ENCODE results near the gene ZNF438.

Gene ZNF438

GRCh38 chr10:30831426-30831825, 200.2 kb downstream of the ZNF438 start:
- TF ChIP-seq, protein P1, sequence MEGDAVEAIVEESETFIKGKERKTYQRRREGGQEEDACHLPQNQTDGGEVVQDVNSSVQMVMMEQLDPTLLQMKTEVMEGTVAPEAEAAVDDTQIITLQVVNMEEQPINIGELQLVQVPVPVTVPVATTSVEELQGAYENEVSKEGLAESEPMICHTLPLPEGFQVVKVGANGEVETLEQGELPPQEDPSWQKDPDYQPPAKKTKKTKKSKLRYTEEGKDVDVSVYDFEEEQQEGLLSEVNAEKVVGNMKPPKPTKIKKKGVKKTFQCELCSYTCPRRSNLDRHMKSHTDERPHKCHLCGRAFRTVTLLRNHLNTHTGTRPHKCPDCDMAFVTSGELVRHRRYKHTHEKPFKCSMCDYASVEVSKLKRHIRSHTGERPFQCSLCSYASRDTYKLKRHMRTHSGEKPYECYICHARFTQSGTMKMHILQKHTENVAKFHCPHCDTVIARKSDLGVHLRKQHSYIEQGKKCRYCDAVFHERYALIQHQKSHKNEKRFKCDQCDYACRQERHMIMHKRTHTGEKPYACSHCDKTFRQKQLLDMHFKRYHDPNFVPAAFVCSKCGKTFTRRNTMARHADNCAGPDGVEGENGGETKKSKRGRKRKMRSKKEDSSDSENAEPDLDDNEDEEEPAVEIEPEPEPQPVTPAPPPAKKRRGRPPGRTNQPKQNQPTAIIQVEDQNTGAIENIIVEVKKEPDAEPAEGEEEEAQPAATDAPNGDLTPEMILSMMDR (IDR thresholded peaks at IDR 0.05; ENCODE audit: insufficient read depth, low read length) = no peak
- no peak for TF ChIP-seq SPI1 (IDR thresholded peaks at IDR 0.05; ENCODE audit: borderline replicate concordance, low read depth)
- no peak for TF ChIP-seq REST (IDR thresholded peaks at IDR 0.05; ENCODE audit: insufficient replicate concordance, low read depth)
- no peak for TF ChIP-seq POLR2AphosphoS5 (IDR thresholded peaks at IDR 0.05; ENCODE audit: low read depth)
- no peak for TF ChIP-seq GABPA (IDR thresholded peaks at IDR 0.05; ENCODE audit: low read depth)
- H3K27me3 ChIP-seq (ENCODE audit: insufficient read depth, poor library complexity, severe bottlenecking) = no peaks in the 10 kb centered on the region
- no peak overlapping the region for H3K27ac ChIP-seq (replicated peaks)
- H3K4me3 ChIP-seq (replicated peaks; ENCODE audit: insufficient read depth, low read length) = no peak overlapping the region
- no peak for DNase-seq (ENCODE audit: low read depth in 1 of 2, low spot score in 1 of 2)

DNA sequence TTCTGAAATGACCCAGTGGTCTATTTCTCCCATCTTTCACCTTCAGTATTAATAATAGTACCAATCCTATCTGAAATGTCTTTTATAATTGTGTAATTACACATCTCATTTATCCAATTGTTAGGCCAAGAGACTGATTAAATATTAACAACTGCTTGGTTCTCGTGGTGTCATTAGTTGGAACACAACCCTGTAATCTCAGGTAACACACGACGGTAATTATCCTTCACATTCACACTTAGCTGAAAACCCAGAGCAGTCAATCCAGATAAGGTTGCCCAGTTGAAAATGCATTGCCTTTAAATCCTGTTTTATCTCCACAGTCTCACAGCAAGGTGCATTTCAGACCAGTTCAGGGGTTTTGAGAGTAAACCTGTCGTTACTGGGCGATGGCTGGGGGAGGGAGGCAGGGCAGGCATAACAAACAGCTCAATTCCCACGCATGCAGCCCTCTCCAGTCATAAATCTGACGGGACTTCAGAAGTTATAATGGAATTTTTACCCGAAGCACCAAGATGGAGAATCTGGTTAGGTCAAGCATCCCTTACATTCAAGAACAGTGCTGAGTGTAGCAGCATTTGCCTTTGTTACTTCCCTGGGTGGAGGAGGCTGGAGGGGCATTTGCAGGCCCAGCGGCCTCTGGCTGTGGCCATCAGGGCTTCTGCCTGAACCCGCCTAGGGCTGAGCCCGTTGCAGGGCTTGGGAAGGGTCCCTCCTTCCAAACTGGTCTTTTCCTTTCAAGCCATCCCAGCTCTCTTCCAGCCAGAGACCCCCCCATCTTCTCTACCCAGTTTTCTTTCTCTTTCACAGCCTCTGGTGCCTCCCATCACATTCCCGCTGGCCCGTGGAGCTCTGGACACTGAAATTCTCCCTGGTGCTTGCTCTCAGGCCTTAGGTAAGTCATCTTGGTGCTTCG, 201.1 kb downstream of the ZNF438 start:
- Histone ChIP-seq H3K4me3 (replicated peaks; ENCODE audit: insufficient read depth, low read length) (no peak overlapping the region), H3K27ac (replicated peaks) (no peak overlapping the region), H3K27me3 (ENCODE audit: insufficient read depth, poor library complexity, severe bottlenecking) (no peaks in the 10 kb centered on the region)
- TF ChIP-seq GABPA (IDR thresholded peaks at IDR 0.05; ENCODE audit: low read depth) = no peak
- TF ChIP-seq, protein P1 (IDR thresholded peaks at IDR 0.05; ENCODE audit: insufficient read depth, low read length) = no peak
- no peak for TF ChIP-seq POLR2AphosphoS5 (IDR thresholded peaks at IDR 0.05; ENCODE audit: low read depth)
- TF ChIP-seq REST (IDR thresholded peaks at IDR 0.05; ENCODE audit: insufficient replicate concordance, low read depth) = no peak
- TF ChIP-seq SPI1 (IDR thresholded peaks at IDR 0.05; ENCODE audit: borderline replicate concordance, low read depth) = no peak
- no peak for DNase-seq (ENCODE audit: low read depth in 1 of 2, low spot score in 1 of 2)

GRCh38 chr10:30829901-30830300, 201.8 kb downstream of the ZNF438 start:
- TF ChIP-seq POLR2AphosphoS5 (IDR thresholded peaks at IDR 0.05; ENCODE audit: low read depth) = no peak
- no peak for TF ChIP-seq REST (IDR thresholded peaks at IDR 0.05; ENCODE audit: insufficient replicate concordance, low read depth)
- TF ChIP-seq GABPA (IDR thresholded peaks at IDR 0.05; ENCODE audit: low read depth) = no peak
- TF ChIP-seq SPI1 (IDR thresholded peaks at IDR 0.05; ENCODE audit: borderline replicate concordance, low read depth) = no peak
- TF ChIP-seq, protein P1 (IDR thresholded peaks at IDR 0.05; ENCODE audit: insufficient read depth, low read length) = no peak
- no peak overlapping the region for H3K27ac ChIP-seq (replicated peaks)
- H3K27me3 ChIP-seq (ENCODE audit: insufficient read depth, poor library complexity, severe bottlenecking) = no peaks in the 10 kb centered on the region
- DNase-seq (ENCODE audit: low read depth in 1 of 2, low spot score in 1 of 2) = no peak
- H3K4me3 ChIP-seq (replicated peaks; ENCODE audit: insufficient read depth, low read length) = no peak overlapping the region
